ENCODE measurements around the gene KCNC3. TPM values are rescaled to one million over a fixed set of nuclear protein-coding genes. Genes with fewer than 3 reads are reported as not detected.
A peak's percentile ranks its signal among the peaks of the same experiment; 100 is the strongest.

KCNC3 gene
- 17.6 and 19.2 TPM in 2 replicates for total RNA-seq

- Mint-ChIP-seq H3K4me1 (ENCODE audit: low read depth) (peaks cover 59% of the 10 kb centered on the region), H3K27ac (peak within 1 kb of the TSS; percentile 95), H3K4me3 (ENCODE audit: low read depth) (peak within 1 kb of the TSS; percentile 91), H3K36me3 (ENCODE audit: low read depth) (peaks cover 19% of the 10 kb centered on the region), H3K9me3 (no peaks in the 10 kb centered on the region), H3K27me3 (ENCODE audit: low read depth) (peaks cover 15% of the 10 kb centered on the region)
- intact Hi-C loops (cut with micrococcal nuclease) = loop anchor here (2.0 kb wide), 1 partner anchor 401 kb away; the partner anchor contains the start of genes ATF5 and NUP62
- DNase-seq (ENCODE audit: low spot score) = peak; percentile 97
Observed at GRCh38 chr19:50329146-50329925, at the start of gene KCNC3. Gene KCNC3 (minus strand): TSS chr19:50329377. CDS start chr19:50329082, 295 bp downstream.

- Mint-ChIP-seq H3K4me3 (ENCODE audit: low read depth) (no peak overlapping the region), H3K27me3 (ENCODE audit: low read depth) (no peaks in the 10 kb centered on the region), H3K9me3 (no peaks in the 10 kb centered on the region), H3K36me3 (ENCODE audit: low read depth) (peaks cover 46% of the 10 kb centered on the region), H3K27ac (no peak overlapping the region), H3K4me1 (ENCODE audit: low read depth) (peaks cover 17% of the 10 kb centered on the region)
- DNase-seq (ENCODE audit: low spot score) = no peak
- intact Hi-C loops (cut with micrococcal nuclease) = loop anchor here (5.0 kb wide), 1 partner anchor 47 kb away; no protein-coding TSS in a partner anchor
Observed at GRCh38 chr19:50378863-50379236, 49.7 kb upstream of the KCNC3 start.

GRCh38 chr19:50378169-50378862 is 49.1 kb upstream of the KCNC3 start:
- no peak for DNase-seq (ENCODE audit: low spot score)
- Mint-ChIP-seq H3K36me3 (ENCODE audit: low read depth) (peaks cover 46% of the 10 kb centered on the region), H3K4me1 (ENCODE audit: low read depth) (peaks cover 12% of the 10 kb centered on the region), H3K9me3 (no peaks in the 10 kb centered on the region), H3K27ac (peak overlapping the region; percentile 39), H3K27me3 (ENCODE audit: low read depth) (no peaks in the 10 kb centered on the region), H3K4me3 (ENCODE audit: low read depth) (peak overlapping the region; percentile 54)
- intact Hi-C loops (cut with micrococcal nuclease) = loop anchor here (5.0 kb wide), 1 partner anchor 46 kb away; no protein-coding TSS in a partner anchor

GRCh38 chr19:50377517-50377916 is 48.3 kb upstream of the KCNC3 start:
- H3K36me3 Mint-ChIP-seq (ENCODE audit: low read depth) = peaks cover 46% of the 10 kb centered on the region

GRCh38 chr19:50377051-50377461 is 47.9 kb upstream of the KCNC3 start:
- DNase-seq (ENCODE audit: low spot score) = no peak
- H3K9me3 Mint-ChIP-seq = no peaks in the 10 kb centered on the region
- intact Hi-C loops (cut with micrococcal nuclease) = loop anchor here (5.0 kb wide), 1 partner anchor 45 kb away; no protein-coding TSS in a partner anchor
- H3K27ac Mint-ChIP-seq = peak overlapping the region; percentile 44
- H3K4me1 Mint-ChIP-seq (ENCODE audit: low read depth) = peaks cover 9% of the 10 kb centered on the region
- H3K4me3 Mint-ChIP-seq (ENCODE audit: low read depth) = peak overlapping the region; percentile 92
- peaks cover 46% of the 10 kb centered on the region for H3K36me3 Mint-ChIP-seq (ENCODE audit: low read depth)
- no peaks in the 10 kb centered on the region for H3K27me3 Mint-ChIP-seq (ENCODE audit: low read depth)

More at GRCh38 chr19:50377517-50377916, 48.3 kb upstream of the KCNC3 start:
- peak overlapping the region; percentile 92 for H3K4me3 Mint-ChIP-seq (ENCODE audit: low read depth)
- H3K27me3 Mint-ChIP-seq (ENCODE audit: low read depth) = no peaks in the 10 kb centered on the region
- H3K27ac Mint-ChIP-seq = no peak overlapping the region
- no peak for DNase-seq (ENCODE audit: low spot score)
- H3K9me3 Mint-ChIP-seq = no peaks in the 10 kb centered on the region
- intact Hi-C loops (cut with micrococcal nuclease) = loop anchor here (5.0 kb wide), 1 partner anchor 45 kb away; no protein-coding TSS in a partner anchor
- peaks cover 9% of the 10 kb centered on the region for H3K4me1 Mint-ChIP-seq (ENCODE audit: low read depth)

GRCh38 chr19:50376166-50377050 is 47.2 kb upstream of the KCNC3 start, which contains the start of gene NR1H2:
Gene NR1H2 (plus strand): TSS chr19:50376457. CDS start chr19:50377606, 1,149 bp downstream.
- peaks cover 9% of the 10 kb centered on the region for H3K4me1 Mint-ChIP-seq (ENCODE audit: low read depth)
- peak within 1 kb of the TSS; percentile 92 for H3K4me3 Mint-ChIP-seq (ENCODE audit: low read depth)
- no peaks in the 10 kb centered on the region for H3K27me3 Mint-ChIP-seq (ENCODE audit: low read depth)
- intact Hi-C loops (cut with micrococcal nuclease) = loop anchor here (1.0 to 5.0 kb wide), 4 partner anchors 8 to 135 kb away; partner anchors contain the start of genes JOSD2 and POLD1
- peak within 1 kb of the TSS; percentile 97 for H3K27ac Mint-ChIP-seq
- peaks cover 44% of the 10 kb centered on the region for H3K36me3 Mint-ChIP-seq (ENCODE audit: low read depth)
- H3K9me3 Mint-ChIP-seq = no peaks in the 10 kb centered on the region
- DNase-seq (ENCODE audit: low spot score) = peak; percentile 91

GRCh38 chr19:50371914-50372475 is 42.8 kb upstream of the KCNC3 start:
- no peak for DNase-seq (ENCODE audit: low spot score)
- intact Hi-C loops (cut with micrococcal nuclease) = no loop called here
- H3K4me3 Mint-ChIP-seq (ENCODE audit: low read depth) = no peak overlapping the region

GRCh38 chr19:50368649-50369570 is 39.7 kb upstream of the KCNC3 start:
- H3K27me3 Mint-ChIP-seq (ENCODE audit: low read depth) = no peaks in the 10 kb centered on the region
- no peaks in the 10 kb centered on the region for H3K9me3 Mint-ChIP-seq
- peaks cover 27% of the 10 kb centered on the region for H3K4me1 Mint-ChIP-seq (ENCODE audit: low read depth)
- peak overlapping the region; percentile 88 for H3K4me3 Mint-ChIP-seq (ENCODE audit: low read depth)
- H3K36me3 Mint-ChIP-seq (ENCODE audit: low read depth) = no peaks in the 10 kb centered on the region
- intact Hi-C loops (cut with micrococcal nuclease) = loop anchor here (1.0 kb wide), 1 partner anchor 15 kb away; the partner anchor contains the start of gene POLD1
- DNase-seq (ENCODE audit: low spot score) = peak; percentile 75
- peak overlapping the region; percentile 83 for H3K27ac Mint-ChIP-seq

More at GRCh38 chr19:50371914-50372475, 42.8 kb upstream of the KCNC3 start:
- no peaks in the 10 kb centered on the region for H3K27me3 Mint-ChIP-seq (ENCODE audit: low read depth)
- peaks cover 18% of the 10 kb centered on the region for H3K4me1 Mint-ChIP-seq (ENCODE audit: low read depth)
- H3K9me3 Mint-ChIP-seq = no peaks in the 10 kb centered on the region
- H3K36me3 Mint-ChIP-seq (ENCODE audit: low read depth) = peaks cover 5% of the 10 kb centered on the region
- H3K27ac Mint-ChIP-seq = no peak overlapping the region

GRCh38 chr19:50365434-50366306 is 36.5 kb upstream of the KCNC3 start, which contains the start of gene NAPSA:
Gene NAPSA (minus strand): TSS chr19:50365639. CDS start chr19:50365621, 18 bp downstream.
- no peaks in the 10 kb centered on the region for H3K27me3 Mint-ChIP-seq (ENCODE audit: low read depth)
- H3K4me1 Mint-ChIP-seq (ENCODE audit: low read depth) = peaks cover 52% of the 10 kb centered on the region
- peak within 1 kb of the TSS; percentile 79 for H3K27ac Mint-ChIP-seq
- no peak for DNase-seq (ENCODE audit: low spot score)
- peak within 1 kb of the TSS; percentile 56 for H3K4me3 Mint-ChIP-seq (ENCODE audit: low read depth)
- intact Hi-C loops (cut with micrococcal nuclease) = no loop called here
- H3K9me3 Mint-ChIP-seq = no peaks in the 10 kb centered on the region
- peaks cover 11% of the 10 kb centered on the region for H3K36me3 Mint-ChIP-seq (ENCODE audit: low read depth)

- no peaks in the 10 kb centered on the region for H3K27me3 Mint-ChIP-seq (ENCODE audit: low read depth)
- intact Hi-C loops (cut with micrococcal nuclease) = loop anchor here (2.0 kb wide), 1 partner anchor 32 kb away; no protein-coding TSS in a partner anchor
- peak overlapping the region; percentile 72 for H3K4me3 Mint-ChIP-seq (ENCODE audit: low read depth)
- H3K4me1 Mint-ChIP-seq (ENCODE audit: low read depth) = peaks cover 70% of the 10 kb centered on the region
- H3K27ac Mint-ChIP-seq = peak overlapping the region; percentile 97
- no peak for DNase-seq (ENCODE audit: low spot score)
- peaks cover 24% of the 10 kb centered on the region for H3K36me3 Mint-ChIP-seq (ENCODE audit: low read depth)
- no peaks in the 10 kb centered on the region for H3K9me3 Mint-ChIP-seq
Observed at GRCh38 chr19:50362656-50363424, 33.7 kb upstream of the KCNC3 start.
